HG03565 (cell line): ENCODE measurements around the gene DRAXIN.

Experiments used
- ATAC-seq: cut with Tn5 transposase; IDR thresholded peaks from one replicate; pipeline ENCODE4 v1.9.1; 2021; ENCODE audit warnings: mild to moderate bottlenecking, moderate library complexity; ENCODE audit not compliant: unreplicated experiment

DRAXIN gene

DNA sequence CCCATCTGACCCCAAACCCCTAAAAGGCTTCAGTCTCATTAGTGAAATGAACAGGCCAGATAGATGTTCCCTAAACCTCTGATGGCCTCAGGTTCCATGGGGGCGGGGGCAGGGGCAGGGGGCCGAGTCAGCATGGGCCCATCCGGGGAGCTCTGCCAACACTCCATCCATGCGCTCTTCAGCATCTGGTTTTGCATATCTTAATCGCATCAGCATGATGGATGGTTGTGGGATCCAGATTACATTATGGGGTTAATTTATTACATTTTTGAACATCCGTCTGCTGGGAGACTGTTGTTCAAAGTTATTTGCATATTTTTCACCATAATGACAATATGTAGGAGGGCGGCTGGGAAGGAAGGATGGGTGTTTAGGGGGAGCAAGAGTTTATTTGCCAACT is 7.4 kb upstream of the DRAXIN start:
- no peak for ATAC-seq

DNA sequence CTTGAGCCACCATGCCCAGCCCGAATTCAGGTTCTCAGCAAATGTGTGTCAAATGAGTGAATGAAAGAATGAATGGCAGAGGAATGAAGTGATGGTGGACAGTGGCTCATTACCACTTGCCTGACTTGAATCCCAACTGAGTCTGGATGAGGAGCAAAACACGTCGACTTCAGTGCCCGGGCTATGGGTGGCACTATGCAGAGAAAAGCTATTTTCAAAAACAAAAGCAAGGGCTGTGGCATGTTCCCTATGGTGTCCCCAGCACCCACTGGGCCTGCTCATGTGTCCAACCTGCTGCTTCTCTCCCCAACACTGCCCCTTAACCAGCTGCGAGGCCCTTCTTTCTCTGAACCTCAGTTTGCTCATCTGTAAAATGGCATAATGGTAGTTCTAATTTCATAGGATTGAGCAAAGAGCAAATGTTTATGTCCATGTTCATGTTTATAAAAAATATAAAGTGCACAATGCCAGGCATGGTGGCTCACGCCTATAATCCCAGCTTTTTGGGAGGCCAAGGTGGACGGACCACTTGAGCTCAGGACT is 6.2 kb upstream of the DRAXIN start:
- ATAC-seq, result no peak

DNA sequence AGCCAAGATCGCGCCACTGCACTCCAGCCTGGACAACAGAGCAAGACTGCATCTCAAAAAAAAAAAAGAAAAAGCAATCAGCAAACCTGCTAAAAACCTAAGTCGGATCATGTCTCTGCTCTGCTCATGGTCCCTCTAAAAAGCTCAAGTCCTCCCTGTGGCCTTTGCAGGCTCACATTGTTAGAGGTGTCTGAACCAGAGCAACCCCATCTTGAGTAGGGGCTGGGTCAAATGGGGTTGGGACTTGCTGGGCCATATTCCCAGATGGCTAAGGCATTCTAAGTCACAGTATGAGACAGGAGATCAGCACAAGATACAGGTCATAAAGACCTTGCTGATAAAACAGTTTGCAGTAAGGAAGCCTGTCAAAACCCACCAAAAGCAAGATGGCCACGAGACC is 3.0 kb upstream of the DRAXIN start:
- no peak for ATAC-seq

DNA sequence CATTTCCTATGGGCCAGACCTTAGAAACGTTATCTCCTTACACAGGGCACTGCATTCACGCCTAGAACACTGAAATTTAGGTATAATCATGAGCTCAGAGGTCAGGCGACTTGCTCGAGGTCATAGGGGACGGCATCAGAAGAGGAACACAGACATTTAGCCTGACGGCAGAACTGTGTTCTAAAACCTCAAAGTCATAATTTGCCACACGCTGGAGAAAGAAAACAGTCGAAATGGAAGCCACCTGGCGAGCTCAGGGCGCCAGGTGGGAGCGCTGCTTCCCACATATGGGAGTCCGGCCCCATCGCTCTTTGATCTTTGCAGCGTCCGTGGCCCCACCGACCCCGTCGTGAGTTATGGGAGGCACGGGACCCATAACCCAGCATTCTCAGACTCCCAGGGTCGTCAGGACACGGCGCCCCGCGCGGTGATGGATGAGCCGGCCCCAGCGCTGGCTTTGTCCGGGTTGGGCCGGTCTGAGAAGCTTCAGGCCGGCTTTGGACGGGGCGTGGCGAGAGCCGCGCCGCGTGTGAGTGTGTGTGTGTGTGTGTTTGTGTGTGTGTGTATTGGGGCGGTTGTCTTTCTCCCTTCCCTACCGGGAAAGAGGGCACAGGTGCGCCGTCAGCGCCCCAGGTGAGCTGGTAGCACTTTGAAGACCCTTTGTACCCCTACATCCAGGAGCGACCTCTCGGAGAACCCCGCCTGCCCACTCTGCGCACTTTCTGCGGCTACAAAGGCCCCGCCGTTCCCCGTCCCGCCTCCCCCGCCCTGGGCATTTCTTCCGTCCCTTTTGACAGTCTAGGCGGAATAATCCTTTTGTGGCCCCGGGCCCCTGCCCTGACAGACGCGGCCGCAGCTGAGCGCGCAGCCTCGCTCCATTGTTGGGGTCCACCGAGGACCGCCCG is 861 bp upstream of the DRAXIN start:
- ATAC-seq, result no peak

DNA sequence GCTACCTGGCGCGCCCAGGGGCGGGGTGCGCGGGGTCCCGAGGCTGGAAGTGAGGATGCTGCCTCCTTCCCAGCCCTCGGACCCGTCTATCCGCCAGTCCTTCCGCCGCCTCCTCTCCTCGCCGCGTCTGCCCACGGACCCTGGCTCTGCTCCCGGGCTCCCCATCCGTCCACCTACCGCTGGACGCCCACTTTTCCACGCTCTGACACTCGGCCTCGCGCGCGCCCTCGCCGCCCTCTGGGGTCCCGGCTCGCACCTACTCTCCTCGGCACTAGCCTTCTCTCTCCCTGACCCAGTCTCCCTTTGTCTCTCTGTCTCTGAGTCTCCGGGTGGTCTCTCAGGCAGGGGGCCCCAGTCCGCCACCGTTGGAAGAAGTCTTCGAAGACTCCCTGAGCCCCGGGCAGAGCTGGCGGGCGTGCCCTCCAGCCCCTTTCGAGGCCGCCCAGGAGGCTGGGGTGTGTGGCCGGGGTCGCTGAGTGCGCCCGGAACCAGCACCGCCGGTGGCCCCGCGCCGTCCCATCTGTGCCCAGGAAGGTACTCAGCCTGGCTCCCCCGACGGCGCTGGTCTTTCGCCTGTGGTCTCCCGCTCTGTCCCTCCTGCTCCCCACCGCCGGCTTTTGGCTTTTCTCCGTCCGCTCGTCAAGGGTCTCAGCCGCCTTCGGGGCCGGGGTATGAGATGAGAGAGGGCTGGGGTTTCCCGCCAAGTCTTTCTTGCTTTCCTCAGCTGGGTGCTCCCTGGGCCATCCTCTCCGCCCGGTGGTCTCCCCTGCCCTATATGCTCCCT is 610 bp downstream of the DRAXIN start:
- ATAC-seq, result no peak

DNA sequence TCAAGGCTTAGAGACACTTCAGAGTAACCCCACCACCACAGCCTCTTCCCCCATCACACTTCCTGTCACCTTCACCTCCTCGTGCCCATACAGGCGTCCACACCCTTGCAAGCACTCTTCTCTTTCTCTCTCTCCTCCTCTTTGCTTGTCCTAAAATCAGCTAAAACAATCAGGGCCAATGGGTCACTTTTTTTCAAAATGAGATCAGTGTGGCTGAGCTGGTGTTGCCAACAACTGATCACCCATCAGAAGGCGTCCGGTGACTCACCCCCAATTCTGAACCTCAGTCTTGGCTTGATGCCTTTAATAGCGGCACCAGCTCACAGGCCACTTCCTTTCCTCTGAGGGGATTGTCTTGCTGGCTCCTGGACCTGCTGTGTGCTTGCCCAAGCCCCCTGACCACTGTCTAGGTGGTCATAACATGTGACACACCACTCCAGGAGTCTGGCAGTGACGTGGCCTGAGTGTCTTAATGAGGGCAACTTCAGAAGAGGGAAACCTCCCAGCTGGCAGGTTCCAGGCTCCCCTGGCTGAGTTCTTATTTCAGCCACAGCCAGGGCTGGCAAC is 1.6 kb downstream of the DRAXIN start:
- no peak for ATAC-seq

DNA sequence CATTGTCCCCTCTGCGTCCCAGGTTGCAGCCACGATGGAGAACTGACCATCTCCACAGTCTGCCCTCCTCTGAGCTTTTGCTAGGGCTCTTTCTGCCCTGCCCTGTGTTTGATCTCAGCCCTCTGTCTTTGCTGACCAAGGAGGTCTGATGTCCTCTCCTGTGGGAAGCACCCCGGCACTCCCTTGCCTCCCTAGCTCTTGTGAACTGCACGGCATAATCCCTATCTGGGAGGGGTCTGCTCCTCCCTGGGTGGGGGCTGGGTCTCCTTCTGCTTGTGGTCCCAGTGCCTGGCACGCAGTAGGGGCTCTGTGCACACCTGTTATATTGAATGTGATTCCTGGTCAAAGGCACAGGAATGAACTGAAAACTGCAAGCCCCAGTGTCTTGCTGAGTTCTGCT is 2.4 kb downstream of the DRAXIN start:
- ATAC-seq, result no peak

DNA sequence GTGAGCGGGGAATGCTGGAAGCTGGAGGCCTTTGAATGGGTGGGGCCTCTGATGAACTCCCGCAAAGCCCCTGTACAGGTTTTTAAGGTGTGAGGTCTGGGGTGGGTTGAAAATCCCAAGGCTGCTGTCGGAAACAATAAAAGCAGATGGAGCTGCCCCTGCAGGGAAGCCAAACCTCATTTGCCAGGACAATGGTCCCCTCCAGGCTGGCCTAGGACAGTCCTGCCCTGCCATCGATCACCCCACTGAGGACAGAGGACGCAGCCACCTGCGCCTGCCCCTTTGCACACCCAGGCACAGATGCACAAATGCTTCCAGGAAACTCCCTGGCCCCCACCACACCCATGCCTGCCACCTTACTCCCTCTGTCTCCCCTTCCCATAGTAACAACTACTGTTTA is 4.4 kb downstream of the DRAXIN start:
- ATAC-seq, result no peak

DNA sequence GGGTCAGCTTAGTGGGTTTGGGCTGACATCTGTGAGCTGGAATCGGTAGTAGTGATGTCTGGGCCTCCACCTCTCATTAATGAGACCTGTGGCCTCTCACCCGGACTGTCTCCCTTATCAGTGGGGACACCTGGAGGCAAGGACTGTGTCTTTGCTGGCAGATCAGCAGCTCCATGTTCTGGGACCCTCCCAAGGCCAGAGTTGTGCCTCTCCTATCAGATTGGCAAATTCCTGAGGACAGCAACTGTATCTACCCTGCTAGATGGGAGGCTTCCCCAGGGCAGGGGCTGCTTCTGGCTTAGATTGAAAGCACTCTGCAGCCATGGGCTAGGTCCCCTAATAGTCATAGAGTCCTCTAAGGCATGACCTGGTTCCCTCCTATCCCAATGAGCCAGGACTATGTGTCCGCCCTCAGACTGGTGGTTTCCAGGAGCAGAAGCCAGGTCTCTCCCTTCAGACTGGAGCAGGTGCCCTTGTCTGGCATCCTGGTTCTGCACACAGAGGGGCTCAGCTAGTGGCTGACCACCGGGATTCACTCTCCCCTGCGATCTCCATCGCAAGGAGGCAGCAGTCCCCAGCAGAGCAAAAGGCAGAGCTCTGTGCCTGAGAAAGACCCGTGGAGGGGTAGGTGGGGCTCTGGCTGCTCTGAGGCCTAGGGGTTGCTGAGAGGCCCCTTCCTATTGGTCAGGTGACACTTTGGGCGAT is 5.8 kb downstream of the DRAXIN start:
- no peak for ATAC-seq

DNA sequence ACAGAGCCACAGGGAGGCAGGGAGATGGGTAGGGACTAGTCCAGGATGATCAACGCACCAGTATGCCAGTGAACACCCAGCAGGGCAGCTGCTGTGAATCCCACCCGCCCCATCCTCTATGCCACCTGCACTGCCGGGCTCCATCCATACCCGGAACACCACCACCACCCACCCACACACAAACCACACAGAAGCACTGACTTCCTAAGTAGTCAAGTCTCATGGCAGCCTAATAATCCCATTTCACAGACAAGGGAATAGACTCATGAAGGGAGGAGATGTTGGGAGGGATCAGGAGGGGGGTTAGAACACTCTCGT is 6.3 kb downstream of the DRAXIN start:
- no peak for ATAC-seq

DNA sequence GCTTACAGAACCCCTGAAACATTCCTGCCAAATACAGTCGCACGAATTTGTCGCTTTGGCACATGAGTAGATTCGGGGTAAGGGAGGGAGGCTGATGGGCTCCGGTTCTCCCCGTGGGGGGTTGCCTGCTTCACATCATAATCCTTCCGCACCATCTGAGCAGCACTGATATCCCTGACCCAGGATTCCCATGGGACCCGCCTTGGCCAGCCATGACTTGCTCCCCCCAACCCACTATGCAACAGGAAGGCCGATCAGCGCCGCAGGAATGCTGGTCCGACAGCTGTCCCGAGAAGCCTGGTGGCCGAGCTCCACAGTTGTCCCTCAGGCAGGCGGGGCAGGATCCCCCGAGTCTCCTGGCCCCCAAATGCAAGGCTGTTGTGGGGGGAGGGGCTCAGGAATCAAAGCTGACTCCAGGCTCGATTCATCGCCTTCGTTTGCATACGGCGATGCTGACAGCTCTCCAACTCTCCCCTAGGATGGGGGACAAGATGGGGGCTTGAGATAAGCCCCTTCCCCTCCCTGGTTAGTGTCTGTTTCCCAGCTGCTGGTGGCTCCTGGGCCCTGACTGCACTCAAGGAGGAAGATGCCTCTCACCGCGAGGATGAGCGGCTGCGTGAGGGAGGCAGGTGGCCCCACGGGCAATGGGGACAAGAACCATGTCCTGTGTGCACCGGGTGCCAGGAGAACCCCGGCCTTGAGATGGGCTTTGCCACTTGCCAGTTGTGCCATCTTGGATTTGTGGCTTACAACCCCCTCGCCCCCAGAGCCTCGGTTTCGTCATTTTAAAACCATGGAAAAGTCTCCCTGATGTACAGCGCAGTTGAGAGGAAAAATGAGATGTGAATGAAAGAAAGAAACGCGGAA is 9.3 kb downstream of the DRAXIN start:
- ATAC-seq, result no peak

DNA sequence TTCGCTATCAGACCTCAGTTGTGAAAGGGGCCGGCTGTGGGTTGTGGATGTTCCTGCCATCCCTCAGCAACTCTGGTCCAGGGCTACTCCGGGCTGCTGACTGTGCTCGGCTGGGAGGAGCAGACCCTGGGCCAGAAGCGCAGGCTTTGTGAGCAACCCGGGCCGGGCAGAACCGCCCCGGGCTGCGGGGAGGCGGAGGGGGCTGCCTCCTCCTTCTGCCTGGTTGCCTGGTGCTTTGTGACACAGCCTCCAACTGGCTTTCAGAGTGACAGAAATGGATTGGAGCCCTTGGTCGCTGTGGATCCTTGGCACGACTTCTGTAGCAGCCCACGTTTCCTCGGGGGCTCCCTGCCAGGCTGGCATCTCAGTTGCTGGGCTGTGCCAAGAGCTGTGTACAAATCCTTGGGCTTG is 10.0 kb downstream of the DRAXIN start:
- ATAC-seq, result no peak

DNA sequence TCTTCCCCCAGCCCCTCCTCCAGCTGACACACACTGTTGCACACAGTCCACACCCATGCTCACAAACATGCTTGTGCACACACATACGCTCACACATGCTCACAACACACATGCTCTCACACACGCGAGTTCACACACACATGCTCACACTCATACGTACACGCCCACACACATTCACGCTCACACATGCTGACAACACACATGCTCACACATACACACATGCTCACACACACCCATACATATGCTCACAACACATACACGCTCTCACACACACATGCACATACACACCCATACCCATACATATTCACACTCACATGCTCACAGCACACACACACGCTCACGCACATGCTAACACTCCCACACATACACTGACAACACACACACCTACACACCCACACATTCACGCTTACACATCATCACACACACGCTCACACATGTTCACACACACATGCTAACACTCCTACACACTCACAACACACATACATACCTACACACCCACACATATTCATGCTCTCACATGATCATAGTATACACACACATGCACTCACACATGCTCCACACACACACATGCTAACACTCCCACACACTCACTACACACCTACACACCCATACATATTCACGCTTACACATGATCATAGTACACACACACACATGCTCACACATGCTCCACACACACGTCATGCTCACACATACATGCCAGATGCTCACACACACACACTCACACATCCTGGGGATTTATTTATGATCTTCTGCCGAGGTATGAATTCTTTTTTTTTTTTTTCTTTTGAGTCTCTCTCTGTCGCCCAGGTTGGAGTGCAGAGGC is 10.7 kb downstream of the DRAXIN start:
- no peak for ATAC-seq

DNA sequence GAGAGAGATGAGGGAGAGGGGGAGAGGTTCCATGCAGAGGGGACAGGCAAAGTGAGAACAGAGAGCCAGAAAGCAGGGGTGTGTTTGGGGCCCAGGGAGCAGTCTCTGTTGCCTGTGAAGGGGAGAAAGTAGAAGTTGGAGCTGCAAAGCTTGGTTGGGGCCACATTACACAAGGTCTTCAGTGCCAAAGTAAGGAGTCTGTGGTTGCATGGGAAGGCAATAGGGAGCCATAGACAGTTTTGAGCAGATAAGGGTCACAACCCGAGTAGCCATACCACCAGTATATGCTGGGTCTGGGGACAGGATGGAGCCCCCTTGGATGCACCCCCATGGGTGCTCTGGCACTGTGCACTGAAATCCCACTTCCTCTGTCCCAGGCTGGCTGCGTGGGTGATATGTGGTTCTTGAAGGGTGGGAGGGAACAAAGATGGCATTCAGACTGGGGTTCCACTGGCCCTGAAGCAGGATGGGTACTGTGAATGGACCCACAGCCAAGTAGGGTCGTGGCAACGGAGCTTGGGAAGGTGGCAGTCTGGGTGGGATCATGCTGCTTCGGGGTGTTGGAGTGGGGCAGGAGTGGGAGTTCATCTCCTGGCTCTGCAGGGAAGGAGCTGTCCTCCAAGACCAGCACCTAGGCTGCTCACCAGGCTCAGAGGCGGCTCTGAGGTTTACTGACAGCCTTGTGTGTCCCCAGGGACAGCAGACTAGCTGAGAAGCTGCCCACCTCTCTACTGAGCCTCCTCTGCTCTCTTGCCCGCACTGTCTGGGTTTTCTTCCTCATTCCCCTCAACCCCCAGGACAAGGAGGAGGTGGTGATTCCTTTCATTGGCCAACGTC is 12.1 kb downstream of the DRAXIN start:
- no peak for ATAC-seq

DNA sequence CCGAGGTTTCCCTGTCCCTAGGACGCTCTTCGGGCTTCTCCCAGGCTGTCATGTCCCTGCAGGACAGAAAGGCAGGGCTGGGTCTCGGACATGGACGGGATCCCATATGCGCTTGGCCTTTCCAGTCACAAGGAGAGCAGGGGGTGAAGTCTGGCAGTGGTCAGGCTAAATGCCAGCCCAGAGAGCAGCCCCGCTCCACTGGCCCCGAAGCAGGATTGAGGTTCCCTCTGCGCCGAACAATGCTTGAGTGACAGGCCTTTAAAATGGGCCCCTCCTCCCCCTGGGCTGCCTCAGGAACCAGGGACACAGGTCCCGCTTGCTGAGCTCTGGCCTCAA is 12.7 kb downstream of the DRAXIN start:
- ATAC-seq, result no peak

DNA sequence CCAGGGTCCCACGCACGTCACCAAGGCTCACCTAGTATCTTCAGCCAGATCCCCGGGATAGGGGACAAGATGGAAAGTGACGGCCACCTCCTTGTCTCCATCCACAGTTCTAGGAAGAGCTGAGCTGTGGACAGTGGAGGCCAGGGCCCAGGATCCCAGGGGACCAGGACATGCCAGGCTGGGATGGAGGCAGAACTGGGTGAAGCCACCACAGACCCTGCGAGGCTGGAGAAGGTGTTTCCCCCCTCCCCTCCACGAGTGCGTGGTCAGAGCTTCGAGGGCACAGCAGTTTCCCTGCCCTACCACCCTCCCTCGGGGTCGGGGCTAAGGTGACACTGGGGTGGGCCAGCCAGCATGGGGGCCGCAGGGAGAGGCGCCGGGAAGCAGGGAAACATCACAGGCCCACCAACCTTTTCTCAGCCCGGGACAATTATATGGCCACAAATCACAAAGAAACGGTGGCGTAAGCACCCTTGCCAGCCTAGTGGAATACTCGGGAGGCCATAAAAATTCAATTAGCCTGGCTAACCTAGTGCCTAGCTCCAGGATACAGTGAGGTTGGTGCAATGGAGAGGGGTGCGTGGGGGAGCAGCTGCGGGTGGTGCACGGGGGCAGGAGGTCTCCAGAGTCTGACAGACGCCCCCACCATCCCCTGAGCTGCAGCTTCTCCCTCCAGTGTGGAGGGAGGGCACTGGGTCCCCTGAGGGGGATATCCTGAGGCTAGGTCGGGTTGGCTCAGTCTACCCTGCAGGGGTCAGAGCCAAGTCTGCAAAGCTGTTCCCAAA is 13.4 kb downstream of the DRAXIN start:
- ATAC-seq, result no peak

DNA sequence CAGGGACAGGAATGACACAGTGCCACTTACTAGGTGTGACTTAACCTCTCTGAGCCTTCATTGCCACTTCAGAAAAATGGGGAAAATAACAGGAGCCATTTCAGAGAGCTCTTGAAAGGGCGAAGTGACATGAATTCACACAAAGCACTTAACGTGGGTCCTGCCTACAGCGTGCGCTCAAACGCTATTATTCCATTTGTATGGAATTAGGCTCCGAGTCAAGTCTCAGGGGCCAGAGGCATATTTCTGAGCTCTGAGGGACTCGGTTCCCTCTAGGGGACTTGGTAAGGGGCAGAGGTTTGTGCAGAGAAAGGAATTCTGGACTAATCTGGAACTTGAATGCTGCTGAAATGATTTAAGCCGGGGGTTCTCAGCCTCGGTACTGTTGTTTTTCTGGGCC is 14.1 kb downstream of the DRAXIN start:
- no peak for ATAC-seq

DNA sequence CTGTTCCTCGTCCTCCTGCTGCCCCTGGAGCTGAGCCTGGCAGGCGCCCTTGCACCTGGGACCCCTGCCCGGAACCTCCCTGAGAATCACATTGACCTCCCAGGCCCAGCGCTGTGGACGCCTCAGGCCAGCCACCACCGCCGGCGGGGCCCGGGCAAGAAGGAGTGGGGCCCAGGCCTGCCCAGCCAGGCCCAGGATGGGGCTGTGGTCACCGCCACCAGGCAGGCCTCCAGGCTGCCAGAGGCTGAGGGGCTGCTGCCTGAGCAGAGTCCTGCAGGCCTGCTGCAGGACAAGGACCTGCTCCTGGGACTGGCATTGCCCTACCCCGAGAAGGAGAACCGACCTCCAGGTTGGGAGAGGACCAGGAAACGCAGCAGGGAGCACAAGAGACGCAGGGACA is 14.8 kb downstream of the DRAXIN start:
- no peak for ATAC-seq
